CD4-positive, alpha-beta memory T cell (primary cell): ENCODE data around the gene PPAT. TPM values are rescaled to one million over a fixed set of nuclear protein-coding genes. Genes with fewer than 3 reads are reported as not detected.
"Not testable (repeated sequence)": the region's sequence is repeated elsewhere in the genome, so short reads cannot be mapped to it uniquely, and the experiment has no call there.

Experiments used
- CTCF ChIA-PET: fragments of 350-600 bp; sonication (Branson Sonifier 250); formaldehyde crosslinking; loops from one replicate; lab custom pipeline; 2021; ENCODE audit warnings: inconsistent platforms; ENCODE audit not compliant: partially characterized antibody; lab: Charles Lee
- POLR2A ChIA-PET: fragments of 350-600 bp; sonication (Branson Sonifier 250); formaldehyde crosslinking; loops from one replicate; lab custom pipeline; 2021; ENCODE audit not compliant: partially characterized antibody; lab: Charles Lee
- DNase-seq, 5 donors: peaks; one replicate each; pipeline versions ENCODE4 v3.0.0 to v3.0.0-alpha.2; 2020 to 2022; ENCODE audit warnings: mixed read lengths in 1 of 5
- H3K27ac ChIP-seq: one replicate; pipeline ENCODE4 v1.7.0; 2013; ENCODE audit warnings: low read depth, low read length
- H3K27me3 ChIP-seq: 2 replicates; pipeline ENCODE4 v1.7.0; 2013; ENCODE audit warnings: mild to moderate bottlenecking, low read length, moderate library complexity; ENCODE audit not compliant: insufficient read depth
- H3K36me3 ChIP-seq: 2 replicates; pipeline ENCODE4 v1.7.0; 2013; ENCODE audit warnings: mild to moderate bottlenecking, low read length, moderate library complexity; ENCODE audit not compliant: insufficient read depth
- H3K4me1 ChIP-seq: 2 replicates; pipeline ENCODE4 v1.7.0; 2013; ENCODE audit warnings: mild to moderate bottlenecking, low read length, moderate library complexity; ENCODE audit not compliant: insufficient read depth
- H3K4me3 ChIP-seq, 2 donors: one replicate each; pipeline ENCODE4 v1.7.0; 2013; ENCODE audit warnings: low read length in 2 of 2, mild to moderate bottlenecking in 1 of 2
- H3K9me3 ChIP-seq, 2 donors: one replicate each; pipeline ENCODE4 v1.7.0; 2013; ENCODE audit warnings: low read length in 2 of 2, control low read depth in 1 of 2; ENCODE audit not compliant: control insufficient read depth in 1 of 2
- H3K27ac Mint-ChIP-seq, 7 donors: one replicate each; pipeline ENCODE4 v1.8.0; 2020 to 2021; ENCODE audit warnings: mixed read lengths in 7 of 7, mild to moderate bottlenecking in 6 of 7, inconsistent platforms in 3 of 7, moderate library complexity in 3 of 7
- H3K27me3 Mint-ChIP-seq, 2 donors: one replicate each; pipeline ENCODE4 v1.8.0; 2020 to 2021; ENCODE audit warnings: mixed read lengths in 2 of 2
- H3K36me3 Mint-ChIP-seq, 2 donors: one replicate each; pipeline ENCODE4 v1.8.0; 2020 to 2021; ENCODE audit warnings: mixed read lengths in 2 of 2, inconsistent platforms in 1 of 2, mild to moderate bottlenecking in 1 of 2
- H3K4me1 Mint-ChIP-seq, 4 donors: one replicate each; pipeline ENCODE4 v1.8.0; 2020 to 2021; ENCODE audit warnings: mixed read lengths in 4 of 4, mild to moderate bottlenecking in 1 of 4
- H3K4me3 Mint-ChIP-seq, 8 donors: one replicate each; pipeline ENCODE4 v1.8.0; 2020 to 2021; ENCODE audit warnings: mixed read lengths in 8 of 8, mild to moderate bottlenecking in 7 of 8, moderate library complexity in 6 of 8, inconsistent platforms in 3 of 8
- H3K9me3 Mint-ChIP-seq, 8 donors: one replicate each; pipeline ENCODE4 v1.8.0; 2020 to 2021; ENCODE audit warnings: mixed read lengths in 8 of 8, mild to moderate bottlenecking in 5 of 8, inconsistent platforms in 3 of 8, moderate library complexity in 1 of 8
- intact Hi-C: fragments of 100-400 bp; cut with micrococcal nuclease; formaldehyde crosslinking; loops from one replicate; pipeline ENCODE4 v1.15.1; 2023
- polyA plus RNA-seq, 2 donors: library from polyadenylated mRNA; unstranded; fragments of 300-500 nt; fragmentation: Illumina TruSeq; gene quantifications; one replicate each; pipeline ENCODE4 v1.2.3, GENCODE V29; 2021
- total RNA-seq, 2 experiments: library from RNA; stranded (reverse); gene quantifications; one replicate each; pipeline ENCODE4 v1.2.3, GENCODE V29; 2021

The PPAT gene
- total and polyA plus RNA-seq, 4 experiments from 2014 or later = 7.0 to 15.7 (median 13.4) TPM

DNA sequence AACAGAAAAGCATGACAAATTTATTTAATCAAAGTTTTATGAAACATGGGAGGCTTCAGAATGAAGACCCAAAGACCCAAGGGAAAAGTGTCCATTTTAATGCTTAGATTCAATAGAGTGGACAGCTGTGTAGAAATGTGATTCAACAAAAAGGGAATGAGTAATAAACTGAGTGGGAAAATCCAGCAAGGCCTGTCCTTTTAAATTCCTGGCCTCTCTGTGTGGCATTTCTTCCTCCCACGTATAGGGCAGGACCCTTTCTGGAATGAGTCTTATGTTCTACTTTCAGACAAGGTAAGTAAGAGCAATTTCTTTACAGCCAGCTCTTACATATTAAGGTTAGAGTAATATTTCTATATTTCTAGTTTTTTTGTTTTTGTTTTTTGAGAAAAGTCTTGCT lies 62.6 kb downstream of the PPAT start:
- no peak overlapping the region for H3K27ac Mint-ChIP-seq
- ChIA-PET POLR2A (no interaction called here), CTCF (no interaction called here)
- Histone ChIP-seq H3K27me3 (no peaks in the 10 kb centered on the region), H3K4me3 (no peak overlapping the region), H3K27ac (no peak overlapping the region), H3K9me3 (no peaks in the 10 kb centered on the region), H3K36me3 (peaks cover 4% of the 10 kb centered on the region), H3K4me1 (no peaks in the 10 kb centered on the region)
- intact Hi-C loops = no loop called here
- DNase-seq = no peak
- H3K4me3 Mint-ChIP-seq = no peak overlapping the region
- H3K4me1 Mint-ChIP-seq = peaks cover 0 to 6% (median under 1%) of the 10 kb centered on the region in 4 donors
- H3K36me3 Mint-ChIP-seq = peaks cover 35 to 38% of the 10 kb centered on the region in 2 donors
- H3K27me3 Mint-ChIP-seq = no peaks in the 10 kb centered on the region
- peaks cover 0 to 3% (median under 1%) of the 10 kb centered on the region in 8 donors for H3K9me3 Mint-ChIP-seq

DNA sequence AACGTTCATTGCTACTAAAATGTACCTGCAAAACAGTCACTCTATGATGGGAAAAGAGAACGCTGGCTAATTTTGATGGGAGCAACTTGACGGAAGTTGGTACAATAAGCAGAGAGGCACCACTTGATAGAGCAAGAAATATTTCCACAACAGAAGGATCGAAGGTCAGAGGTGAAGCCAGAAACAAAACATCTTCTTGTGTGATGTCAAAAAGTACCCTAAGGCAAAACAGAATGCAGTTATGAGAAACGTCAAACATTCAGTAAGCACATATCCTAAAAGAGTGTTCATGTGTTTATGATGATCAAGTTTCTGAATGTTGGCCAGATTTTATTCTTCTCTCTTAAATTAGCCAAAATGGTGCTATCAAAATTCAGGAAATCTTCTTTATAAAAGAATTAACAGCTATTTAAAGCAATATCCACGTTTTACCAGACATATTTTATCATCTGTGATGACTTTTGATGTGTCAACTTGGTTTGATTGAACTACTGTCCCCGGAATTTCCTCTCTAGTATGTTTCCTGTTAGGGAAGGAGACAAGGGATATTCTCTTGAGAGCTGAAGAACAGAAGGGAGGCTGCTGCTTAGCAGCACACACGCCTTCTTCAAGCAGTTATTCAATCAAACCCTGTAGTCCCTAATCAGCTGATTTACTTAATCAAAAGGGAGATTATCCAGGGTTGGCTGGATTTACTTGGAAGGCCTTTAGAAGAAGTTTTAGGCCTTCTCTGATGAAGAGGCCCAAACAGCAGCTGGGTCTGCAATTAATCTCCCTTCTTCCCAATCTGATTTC lies 63.8 kb downstream of the PPAT start:
- Mint-ChIP-seq H3K4me3 (no peak overlapping the region), H3K9me3 (peaks cover 0 to 3% (median under 1%) of the 10 kb centered on the region in 8 donors), H3K4me1 (peaks cover 0 to 6% (median under 1%) of the 10 kb centered on the region in 4 donors), H3K36me3 (peaks cover 32 to 33% of the 10 kb centered on the region in 2 donors), H3K27me3 (no peaks in the 10 kb centered on the region), H3K27ac (no peak overlapping the region)
- peaks cover 4% of the 10 kb centered on the region for H3K36me3 ChIP-seq
- DNase-seq = no peak
- no peak overlapping the region for H3K27ac ChIP-seq
- H3K27me3 ChIP-seq = no peaks in the 10 kb centered on the region
- POLR2A ChIA-PET = no interaction called here
- no peak overlapping the region for H3K4me3 ChIP-seq
- no peaks in the 10 kb centered on the region for H3K9me3 ChIP-seq
- H3K4me1 ChIP-seq = no peaks in the 10 kb centered on the region
- CTCF ChIA-PET = no interaction called here
- intact Hi-C loops = no loop called here

DNA sequence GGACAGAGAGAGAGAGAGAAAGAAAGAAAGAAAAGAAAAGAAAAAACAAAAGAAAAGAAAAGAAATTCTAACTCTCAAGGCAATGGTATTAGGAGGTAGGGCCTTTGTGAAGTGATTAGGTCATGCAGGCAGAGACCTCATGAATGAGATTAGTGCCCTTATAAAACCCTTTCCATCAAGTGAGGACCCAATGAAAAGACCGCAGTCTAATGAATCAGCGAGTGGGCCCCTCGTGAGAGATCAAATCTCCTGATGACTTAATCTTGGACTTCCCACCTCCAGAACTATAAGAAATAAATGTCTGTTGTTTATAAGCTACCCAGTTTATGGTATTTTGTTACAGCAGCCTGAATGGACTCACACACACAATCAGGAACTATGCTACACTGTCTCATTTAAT lies 65.0 kb downstream of the PPAT start:
- no peaks in the 10 kb centered on the region for H3K9me3 ChIP-seq
- no peak overlapping the region for H3K27ac ChIP-seq
- peaks cover 0 to 7% (median under 1%) of the 10 kb centered on the region in 4 donors for H3K4me1 Mint-ChIP-seq
- no peaks in the 10 kb centered on the region for H3K4me1 ChIP-seq
- H3K9me3 Mint-ChIP-seq = peaks cover 0 to 3% (median under 1%) of the 10 kb centered on the region in 8 donors
- no peaks in the 10 kb centered on the region for H3K27me3 ChIP-seq
- H3K36me3 ChIP-seq = peaks cover 4% of the 10 kb centered on the region
- H3K36me3 Mint-ChIP-seq = peaks cover 30 to 31% of the 10 kb centered on the region in 2 donors
- ChIA-PET POLR2A (no interaction called here), CTCF (no interaction called here)
- no peak overlapping the region for H3K4me3 ChIP-seq
- H3K27me3 Mint-ChIP-seq = no peaks in the 10 kb centered on the region
- H3K27ac Mint-ChIP-seq = no peak overlapping the region
- H3K4me3 Mint-ChIP-seq = no peak overlapping the region
- no peak for DNase-seq
- intact Hi-C loops = no loop called here

DNA sequence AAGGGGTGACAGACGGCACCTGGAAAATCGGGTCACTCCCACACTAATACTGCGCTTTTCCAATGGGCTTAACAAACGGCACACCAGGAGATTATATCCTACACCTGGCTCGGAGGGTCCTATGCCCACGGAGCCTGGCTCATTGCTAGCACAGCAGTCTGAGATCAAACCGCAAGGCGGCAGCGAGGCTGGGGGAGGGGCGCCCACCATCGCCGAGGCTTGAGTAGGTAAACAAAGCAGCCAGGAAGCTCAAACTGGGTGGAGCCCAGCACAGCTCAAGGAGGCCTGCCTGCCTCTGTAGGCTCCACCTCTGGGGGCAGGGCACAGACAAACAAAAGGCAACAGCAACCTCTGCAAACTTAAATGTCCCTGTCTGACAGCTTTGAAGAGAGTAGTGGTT lies 72.4 kb downstream of the PPAT start:
- DNase-seq = peak in 1 of 5 donors; percentile 11
- POLR2A ChIA-PET = interaction anchor here (0.7 kb wide), 1 partner anchor 25 kb away, joined by 3 read pairs; no protein-coding TSS in a partner anchor
- H3K9me3 Mint-ChIP-seq, H3K4me3 Mint-ChIP-seq, intact Hi-C loops, H3K27me3 Mint-ChIP-seq, H3K4me3 ChIP-seq, H3K36me3 ChIP-seq, H3K4me1 ChIP-seq, H3K9me3 ChIP-seq, H3K27me3 ChIP-seq, H3K27ac ChIP-seq, H3K4me1 Mint-ChIP-seq, CTCF ChIA-PET: not testable (repeated sequence)
- H3K27ac Mint-ChIP-seq = peak overlapping the region in 1 of 7 donors; percentile 51
- H3K36me3 Mint-ChIP-seq = peaks cover 23 to 38% of the 10 kb centered on the region in 2 donors

DNA sequence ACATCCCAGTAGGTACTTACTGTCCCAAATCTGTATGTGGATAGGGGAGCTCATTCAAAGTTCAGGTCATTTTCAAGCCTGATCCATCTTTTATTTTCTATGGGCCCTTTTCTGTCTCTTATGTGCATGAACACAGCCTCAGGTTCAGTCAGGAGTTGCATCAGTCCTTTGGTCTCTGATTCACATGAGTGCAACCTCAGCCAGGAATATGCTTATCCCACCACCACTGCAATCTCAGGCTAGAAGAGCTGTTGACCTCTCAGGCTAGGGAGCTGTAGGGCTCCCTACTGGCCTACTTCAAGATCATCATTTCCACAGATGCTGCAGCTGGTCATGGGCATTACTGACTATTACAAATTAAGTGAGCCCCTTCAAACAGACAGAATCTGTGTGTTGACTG lies 75.3 kb downstream of the PPAT start:
- Mint-ChIP-seq H3K27me3 (no peaks in the 10 kb centered on the region), H3K4me3 (no peak overlapping the region), H3K36me3 (peaks cover 24 to 42% of the 10 kb centered on the region in 2 donors), H3K4me1 (peaks cover 0 to 5% (median 3%) of the 10 kb centered on the region in 4 donors), H3K27ac (no peak overlapping the region), H3K9me3 (peaks cover 0 to 3% (median under 1%) of the 10 kb centered on the region in 8 donors)
- intact Hi-C loops = no loop called here
- CTCF ChIA-PET = no interaction called here
- H3K9me3 ChIP-seq = no peaks in the 10 kb centered on the region
- no peaks in the 10 kb centered on the region for H3K4me1 ChIP-seq
- no peak for DNase-seq
- H3K4me3 ChIP-seq = no peak overlapping the region
- no peak overlapping the region for H3K27ac ChIP-seq
- no peaks in the 10 kb centered on the region for H3K27me3 ChIP-seq
- peaks cover under 1% of the 10 kb centered on the region for H3K36me3 ChIP-seq
- POLR2A ChIA-PET = no interaction called here

DNA sequence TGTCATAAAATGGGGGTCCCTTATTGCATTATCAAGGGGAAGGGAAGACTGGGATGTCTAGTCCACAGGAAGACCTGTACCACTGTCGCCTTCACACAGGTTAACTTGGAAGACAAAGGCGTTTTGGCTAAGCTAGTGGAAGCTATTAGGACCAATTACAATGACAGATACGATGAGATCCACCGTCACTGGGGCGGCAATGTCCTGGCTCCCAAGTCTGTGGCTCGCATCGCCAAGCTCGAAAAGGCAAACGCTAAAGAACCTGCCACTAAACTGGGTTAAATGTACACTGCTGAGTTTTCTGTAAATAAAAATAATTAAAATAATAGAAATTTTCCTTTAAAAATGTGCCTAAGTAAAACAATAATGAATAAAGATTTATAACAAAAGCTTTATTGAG lies 78.8 kb downstream of the PPAT start:
- no peaks in the 10 kb centered on the region for H3K9me3 ChIP-seq
- H3K27me3 Mint-ChIP-seq = no peaks in the 10 kb centered on the region
- peaks cover 4% of the 10 kb centered on the region for H3K36me3 ChIP-seq

DNA sequence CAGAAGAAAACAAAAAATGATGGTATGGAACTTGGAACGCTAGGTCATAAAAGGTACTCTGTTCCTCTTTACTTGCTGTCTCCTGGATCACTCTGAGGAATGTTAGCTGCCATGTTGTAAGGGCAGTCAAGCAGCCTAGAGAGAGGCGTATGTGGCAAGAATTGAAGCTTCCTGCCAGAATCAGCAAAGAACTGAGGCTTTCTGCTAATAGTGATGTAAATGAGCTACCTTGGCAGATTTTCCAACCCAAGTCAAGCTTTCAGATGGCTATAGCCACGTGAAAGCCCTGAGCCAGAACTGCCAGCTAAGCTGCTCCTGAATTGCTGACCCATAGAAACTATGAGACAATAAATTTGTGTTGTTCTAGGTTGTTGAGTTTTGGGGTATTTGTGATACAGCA lies 86.8 kb downstream of the PPAT start:
- Histone ChIP-seq H3K36me3 (no peaks in the 10 kb centered on the region), H3K27ac (no peak overlapping the region), H3K4me3 (no peak overlapping the region), H3K9me3 (no peaks in the 10 kb centered on the region), H3K27me3 (no peaks in the 10 kb centered on the region), H3K4me1 (no peaks in the 10 kb centered on the region)
- no peak overlapping the region for H3K4me3 Mint-ChIP-seq
- peaks cover 0 to 6% (median 3%) of the 10 kb centered on the region in 4 donors for H3K4me1 Mint-ChIP-seq
- CTCF ChIA-PET = no interaction called here
- POLR2A ChIA-PET = no interaction called here
- intact Hi-C loops = no loop called here
- H3K27me3 Mint-ChIP-seq = no peaks in the 10 kb centered on the region
- DNase-seq = no peak
- H3K36me3 Mint-ChIP-seq = peaks cover 29 to 34% of the 10 kb centered on the region in 2 donors
- H3K9me3 Mint-ChIP-seq = no peaks in the 10 kb centered on the region
- peak overlapping the region in 1 of 7 donors; percentile 27 for H3K27ac Mint-ChIP-seq

More for the DNA sequence above, 78.8 kb downstream of the PPAT start:
- Histone ChIP-seq H3K4me3 (no peak overlapping the region), H3K27ac (no peak overlapping the region), H3K4me1 (no peaks in the 10 kb centered on the region), H3K27me3 (no peaks in the 10 kb centered on the region)
- no peak overlapping the region for H3K27ac Mint-ChIP-seq
- intact Hi-C loops = no loop called here
- no peaks in the 10 kb centered on the region for H3K9me3 Mint-ChIP-seq
- no peak for DNase-seq
- POLR2A ChIA-PET = no interaction called here
- peaks cover 0 to 2% (median 0%) of the 10 kb centered on the region in 4 donors for H3K4me1 Mint-ChIP-seq
- no peak overlapping the region for H3K4me3 Mint-ChIP-seq
- CTCF ChIA-PET = no interaction called here
- H3K36me3 Mint-ChIP-seq = peaks cover 31 to 33% of the 10 kb centered on the region in 2 donors
